Gastrocnemius medialis (tissue), 4 donors: ENCODE data around the gene STAT6.
A peak's percentile ranks its signal among the peaks of the same experiment; 100 is the strongest.

Experiments used
- CTCF ChIP-seq, 5 experiments: fragments of 450-650 bp in 3 of 5; fragments of 200-600 bp in 2 of 5; sonication (generic) in 2 of 5; IDR thresholded peaks in 4 of 5; conservative IDR thresholded peaks in 1 of 5; 1 replicate in 4 of 5; 2 replicates in 1 of 5; pipeline ENCODE4 v1.5.1; 2016 to 2019; ENCODE audit warnings: antibody characterized with exemption in 5 of 5, mild to moderate bottlenecking in 3 of 5, moderate library complexity in 3 of 5
- POLR2A ChIP-seq, 2 donors: fragments of 450-650 bp; IDR thresholded peaks; one replicate each; pipeline ENCODE4 v1.6.1; 2017; ENCODE audit warnings: antibody characterized with exemption in 2 of 2, mild to moderate bottlenecking in 2 of 2, moderate library complexity in 2 of 2

- TF ChIP-seq CTCF (IDR thresholded peaks at IDR 0.05 in 4 of 5, conservative IDR thresholded peaks at IDR 0.05 in 1 of 5), result no peak
- peak in 1 of 2 donors; percentile 39 for TF ChIP-seq POLR2A (IDR thresholded peaks at IDR 0.05)
Measured at GRCh38 chr12:57089271-57090245, 21.6 kb downstream of the STAT6 start.
